Mesothelial cell of epicardium (in vitro differentiated cells): ENCODE data around the gene RASGRP2. TPM values are rescaled to one million over a fixed set of nuclear protein-coding genes. Genes with fewer than 3 reads are reported as not detected.

Experiments used
- DNase-seq, 2 experiments: peaks; one replicate each; pipeline ENCODE4 v3.0.0; 2021; ENCODE audit warnings: low spot score in 2 of 2; ENCODE audit not compliant: unreplicated experiment in 2 of 2
- H3K27ac Mint-ChIP-seq: 2 replicates; pipeline ENCODE4 v1.8.0; 2021; ENCODE audit warnings: mixed read lengths
- H3K27me3 Mint-ChIP-seq: 2 replicates; pipeline ENCODE4 v1.8.0; 2021; ENCODE audit warnings: low read depth, mixed read lengths
- H3K36me3 Mint-ChIP-seq: 2 replicates; pipeline ENCODE4 v1.8.0; 2021; ENCODE audit warnings: mixed read lengths
- H3K4me1 Mint-ChIP-seq: 2 replicates; pipeline ENCODE4 v1.8.0; 2021; ENCODE audit warnings: mixed read lengths
- H3K4me3 Mint-ChIP-seq: 2 replicates; pipeline ENCODE4 v1.8.0; 2021; ENCODE audit warnings: mild to moderate bottlenecking, moderate library complexity, mixed read lengths
- H3K9me3 Mint-ChIP-seq: 2 replicates; pipeline ENCODE4 v1.8.0; 2021; ENCODE audit warnings: mixed read lengths
- total RNA-seq: library from RNA; stranded (reverse); gene quantifications from 3 replicates; pipeline ENCODE4 v1.2.1, GENCODE V29; 2021
- TF ChIP-seq, protein P1 (sequence below): fragments of 200-600 bp; sonication (generic); IDR thresholded peaks from one replicate; pipeline ENCODE4 v1.5.0; 2021; ENCODE audit warnings: antibody characterized with exemption; ENCODE audit not compliant: unreplicated experiment

RASGRP2 gene
- total RNA-seq, 1 donor from 2014 or later, result 1.4 TPM

DNA sequence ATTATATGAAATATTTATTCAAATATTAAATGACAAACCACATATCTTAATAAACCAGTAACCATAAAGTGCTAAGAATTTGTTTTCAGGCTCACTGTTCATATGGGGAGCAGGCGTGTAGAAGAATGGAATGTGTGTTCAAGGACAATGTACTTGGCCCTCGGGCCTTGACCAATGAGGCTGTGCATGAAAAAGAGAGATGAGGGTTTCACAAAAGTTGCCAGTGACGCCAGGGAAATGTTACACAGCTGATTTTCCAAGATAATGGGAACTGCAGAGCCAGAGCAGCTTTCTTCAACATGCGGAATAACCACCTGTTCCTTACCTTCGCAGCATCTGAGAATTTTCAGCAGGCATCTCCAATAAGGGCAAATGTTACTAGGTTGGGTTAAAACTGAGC lies 30.2 kb upstream of the RASGRP2 start:
- peaks cover 24% of the 10 kb centered on the region for H3K4me1 Mint-ChIP-seq
- no peak overlapping the region for H3K27ac Mint-ChIP-seq
- no peaks in the 10 kb centered on the region for H3K27me3 Mint-ChIP-seq
- DNase-seq, result no peak
- TF ChIP-seq, protein P1, sequence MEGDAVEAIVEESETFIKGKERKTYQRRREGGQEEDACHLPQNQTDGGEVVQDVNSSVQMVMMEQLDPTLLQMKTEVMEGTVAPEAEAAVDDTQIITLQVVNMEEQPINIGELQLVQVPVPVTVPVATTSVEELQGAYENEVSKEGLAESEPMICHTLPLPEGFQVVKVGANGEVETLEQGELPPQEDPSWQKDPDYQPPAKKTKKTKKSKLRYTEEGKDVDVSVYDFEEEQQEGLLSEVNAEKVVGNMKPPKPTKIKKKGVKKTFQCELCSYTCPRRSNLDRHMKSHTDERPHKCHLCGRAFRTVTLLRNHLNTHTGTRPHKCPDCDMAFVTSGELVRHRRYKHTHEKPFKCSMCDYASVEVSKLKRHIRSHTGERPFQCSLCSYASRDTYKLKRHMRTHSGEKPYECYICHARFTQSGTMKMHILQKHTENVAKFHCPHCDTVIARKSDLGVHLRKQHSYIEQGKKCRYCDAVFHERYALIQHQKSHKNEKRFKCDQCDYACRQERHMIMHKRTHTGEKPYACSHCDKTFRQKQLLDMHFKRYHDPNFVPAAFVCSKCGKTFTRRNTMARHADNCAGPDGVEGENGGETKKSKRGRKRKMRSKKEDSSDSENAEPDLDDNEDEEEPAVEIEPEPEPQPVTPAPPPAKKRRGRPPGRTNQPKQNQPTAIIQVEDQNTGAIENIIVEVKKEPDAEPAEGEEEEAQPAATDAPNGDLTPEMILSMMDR, result no peak
- H3K36me3 Mint-ChIP-seq, result peaks cover 58% of the 10 kb centered on the region
- H3K9me3 Mint-ChIP-seq, result no peaks in the 10 kb centered on the region
- no peak overlapping the region for H3K4me3 Mint-ChIP-seq

DNA sequence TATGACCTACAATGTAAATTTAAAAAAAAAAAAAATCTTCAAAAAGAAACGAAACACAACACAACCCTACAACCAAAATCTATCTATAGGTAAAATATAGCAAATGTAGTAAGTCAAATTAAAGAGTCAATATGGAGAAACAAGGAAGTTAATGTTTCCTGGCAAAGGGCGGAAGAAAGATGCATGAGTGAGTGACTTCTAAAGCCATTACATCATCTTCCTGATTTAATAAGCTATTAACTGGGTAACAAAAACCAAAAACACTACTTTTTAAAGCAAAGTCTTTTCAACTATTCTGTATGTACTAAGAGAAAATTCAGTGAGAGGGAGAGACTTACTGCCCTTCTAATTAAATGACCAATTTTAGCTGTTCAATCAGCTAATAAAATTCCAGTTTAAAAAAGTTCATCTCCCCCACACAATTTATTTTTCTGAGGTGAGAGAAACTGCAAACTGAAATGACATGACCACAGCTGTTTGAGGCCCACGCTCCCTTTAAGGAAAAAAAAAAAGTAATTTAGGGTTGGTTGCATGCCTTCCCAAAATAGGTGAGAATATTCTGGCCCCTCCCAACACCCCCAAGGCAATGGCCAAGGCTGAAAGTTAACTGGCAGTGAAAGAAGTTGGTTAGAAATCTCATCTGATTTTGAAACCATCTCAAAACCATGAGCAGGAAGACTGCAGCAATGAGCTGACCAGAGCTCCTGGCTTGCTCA lies 28.5 kb upstream of the RASGRP2 start:
- H3K4me1 Mint-ChIP-seq, result peaks cover 21% of the 10 kb centered on the region

DNA sequence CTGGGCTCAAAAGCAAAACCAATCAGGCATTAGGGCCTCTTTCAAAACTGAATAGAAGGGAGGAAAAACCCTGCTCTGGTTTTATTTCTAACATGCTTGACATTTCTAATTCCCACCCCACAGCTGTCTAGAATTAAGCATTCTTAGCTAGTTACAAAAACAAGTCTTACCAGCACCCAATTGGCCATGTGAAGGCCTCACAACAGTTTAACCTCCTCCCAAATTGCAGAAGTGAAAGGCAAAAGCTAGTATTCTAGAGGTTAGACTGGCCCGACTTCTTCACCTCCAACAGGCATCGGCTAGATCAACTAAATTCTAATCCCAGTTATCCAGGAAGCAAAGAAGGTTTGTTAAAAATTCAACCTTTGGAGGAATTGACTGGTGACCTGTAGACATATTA lies 27.9 kb upstream of the RASGRP2 start:
- H3K9me3 Mint-ChIP-seq, result no peaks in the 10 kb centered on the region
- TF ChIP-seq, protein P1, result no peak
- H3K4me3 Mint-ChIP-seq, result no peak overlapping the region
- H3K36me3 Mint-ChIP-seq, result peaks cover 69% of the 10 kb centered on the region
- no peak overlapping the region for H3K27ac Mint-ChIP-seq
- peaks cover 15% of the 10 kb centered on the region for H3K4me1 Mint-ChIP-seq
- H3K27me3 Mint-ChIP-seq, result no peaks in the 10 kb centered on the region
- no peak for DNase-seq

More for the DNA sequence above, 28.5 kb upstream of the RASGRP2 start:
- Mint-ChIP-seq H3K27me3 (no peaks in the 10 kb centered on the region), H3K9me3 (no peaks in the 10 kb centered on the region), H3K27ac (no peak overlapping the region), H3K4me3 (no peak overlapping the region), H3K36me3 (peaks cover 70% of the 10 kb centered on the region)
- no peak for DNase-seq
- TF ChIP-seq, protein P1, result no peak

DNA sequence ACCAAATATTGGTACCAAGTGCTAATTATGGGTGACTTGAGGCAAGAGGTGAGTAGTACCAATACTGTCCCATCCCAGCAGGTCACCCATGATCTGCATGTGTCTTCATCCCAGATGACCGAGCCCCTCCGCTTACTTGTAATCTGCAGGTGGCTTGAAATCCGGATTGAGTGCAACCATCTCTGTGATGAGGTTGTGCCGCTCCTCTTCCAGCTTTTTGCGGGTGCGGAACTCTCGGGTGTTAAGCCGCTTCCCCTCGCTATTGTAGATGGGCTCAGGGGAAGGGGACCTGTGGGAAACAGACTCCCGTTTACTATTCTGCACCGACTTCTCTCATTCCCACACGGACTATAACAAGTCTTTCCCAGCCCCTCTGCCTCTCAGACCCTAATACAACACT lies 26.2 kb upstream of the RASGRP2 start:
- Mint-ChIP-seq H3K27me3 (no peaks in the 10 kb centered on the region), H3K9me3 (no peaks in the 10 kb centered on the region), H3K27ac (no peak overlapping the region), H3K36me3 (peaks cover 59% of the 10 kb centered on the region), H3K4me1 (peaks cover under 1% of the 10 kb centered on the region), H3K4me3 (no peak overlapping the region)
- DNase-seq, result no peak
- TF ChIP-seq, protein P1, result no peak

DNA sequence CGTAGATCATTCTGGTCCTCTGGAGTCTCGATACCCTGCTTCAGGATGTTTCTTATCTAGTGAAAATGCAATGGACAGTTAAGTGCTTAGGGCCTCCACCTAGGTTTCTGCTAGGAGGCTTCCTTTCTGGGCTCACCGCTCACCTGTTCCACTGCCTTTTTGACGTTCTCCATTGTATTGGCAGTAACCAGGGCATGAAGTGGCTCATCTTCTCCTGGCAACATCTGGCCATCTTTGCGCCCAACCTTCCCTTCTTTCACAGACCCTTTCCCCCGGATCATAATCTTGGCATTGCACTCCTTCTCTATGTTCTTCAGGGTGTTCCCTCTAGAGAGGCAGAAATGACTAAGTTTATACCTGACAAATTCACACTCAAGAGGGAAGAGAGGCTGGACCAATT lies 25.3 kb upstream of the RASGRP2 start:
- no peaks in the 10 kb centered on the region for H3K27me3 Mint-ChIP-seq
- H3K4me3 Mint-ChIP-seq, result no peak overlapping the region
- DNase-seq, result no peak
- no peaks in the 10 kb centered on the region for H3K4me1 Mint-ChIP-seq
- H3K9me3 Mint-ChIP-seq, result no peaks in the 10 kb centered on the region
- H3K27ac Mint-ChIP-seq, result no peak overlapping the region
- H3K36me3 Mint-ChIP-seq, result peaks cover 63% of the 10 kb centered on the region
- TF ChIP-seq, protein P1, result no peak
